A549 (cell line): ENCODE data around the gene LRRC45. TPM values are rescaled to one million over a fixed set of nuclear protein-coding genes. Genes with fewer than 3 reads are reported as not detected.

ENCODE experiments used
- ATAC-seq, 2 experiments: fragments of 200-7000 bp in 1 of 2; fragments of >200 bp in 1 of 2; cut with Nextera tagmentation in 1 of 2; cut with Tn5 transposase in 1 of 2; 3 replicates each; pipeline versions ENCODE4 v1.8.0 to v1.9.1; 2018 to 2020; ENCODE audit warnings: mild to moderate bottlenecking in 1 of 2, moderate library complexity in 1 of 2
- CTCF ChIA-PET: fragments of 300-600 bp; sonication (Branson Sonifier 250); formaldehyde crosslinking; extraction: SDS; loops from one replicate; lab custom pipeline; 2021; ENCODE audit warnings: antibody characterized with exemption, inconsistent platforms; lab: Yijun Ruan, JAX
- POLR2A ChIA-PET: fragments of 350-600 bp; formaldehyde crosslinking; extraction: SDS; loops from one replicate; lab custom pipeline; 2021; ENCODE audit warnings: antibody characterized with exemption, inconsistent platforms; lab: Yijun Ruan, JAX
- DNase-seq, 2 experiments: peaks; one replicate each; pipeline versions ENCODE4 v3.0.0 to v3.0.0-alpha.2; 2011 to 2016; ENCODE audit warnings: low read depth in 1 of 2, low spot score in 1 of 2
- FAIRE-seq: peaks from 2 replicates; lab custom pipeline; 2011; peaks lifted over from hg19 to GRCh38; lab: Jason Lieb, UNC
- H3K27ac ChIP-seq, 2 experiments: fragments of >200 bp; sonication (Bioruptor Twin); formaldehyde crosslinking; 3 replicates each; pipeline ENCODE4 v1.5.1; 2016 to 2017
- H3K4me1 ChIP-seq: fragments of >200 bp; sonication (Bioruptor Twin); formaldehyde crosslinking; 3 replicates; pipeline ENCODE4 v1.6.1; 2016
- H3K4me2 ChIP-seq: fragments of >200 bp; sonication (Bioruptor Twin); formaldehyde crosslinking; 3 replicates; pipeline ENCODE4 v1.6.1; 2016
- H3K4me3 ChIP-seq: fragments of >200 bp; sonication (Bioruptor Twin); formaldehyde crosslinking; 3 replicates; pipeline ENCODE4 v1.5.1; 2016
- H3K9me3 ChIP-seq: fragments of >200 bp; sonication (Bioruptor Twin); formaldehyde crosslinking; 3 replicates; pipeline ENCODE4 v1.6.1; 2016
- BHLHE40 ChIP-seq: IDR thresholded peaks from 2 replicates; pipeline ENCODE4 v1.6.1; 2012; ENCODE audit warnings: low read depth, low read length, inconsistent platforms
- CBX8 ChIP-seq: fragments of 200-600 bp; sonication (generic); IDR thresholded peaks from 2 replicates; pipeline ENCODE4 v1.6.1; 2016
- E2F6 ChIP-seq: IDR thresholded peaks from 2 replicates; pipeline ENCODE4 v1.6.1; 2012; ENCODE audit warnings: low read depth, borderline replicate concordance
- EHF ChIP-seq: fragments of 250-450 bp; sonication (Bioruptor Pico); IDR thresholded peaks from 2 replicates; pipeline ENCODE4 v1.5.0; 2020; ENCODE audit warnings: mild to moderate bottlenecking
- ESRRA ChIP-seq: fragments of 150-350 bp; IDR thresholded peaks from 2 replicates; pipeline ENCODE4 v1.6.1; 2014; ENCODE audit warnings: mild to moderate bottlenecking, low read length, borderline replicate concordance
- FOXS1 ChIP-seq: fragments of 250-450 bp; sonication (Bioruptor Pico); IDR thresholded peaks from 2 replicates; pipeline ENCODE4 v1.5.0; 2020; ENCODE audit warnings: mild to moderate bottlenecking, moderate library complexity
- GATA3 ChIP-seq: IDR thresholded peaks from 2 replicates; pipeline ENCODE4 v1.6.1; 2012; ENCODE audit warnings: borderline replicate concordance
- HEYL ChIP-seq: fragments of 250-450 bp; sonication (Bioruptor Pico); IDR thresholded peaks from 2 replicates; pipeline ENCODE4 v1.8.0; 2021; ENCODE audit warnings: mild to moderate bottlenecking, moderate library complexity
- HOXA7 ChIP-seq: fragments of 250-450 bp; sonication (Bioruptor Pico); IDR thresholded peaks from 2 replicates; pipeline ENCODE4 v1.5.0; 2020; ENCODE audit warnings: mild to moderate bottlenecking, moderate library complexity
- HOXB13 ChIP-seq: fragments of 250-450 bp; sonication (Bioruptor Pico); IDR thresholded peaks from 2 replicates; pipeline ENCODE4 v1.5.0; 2020; ENCODE audit warnings: low read depth, mild to moderate bottlenecking, moderate library complexity
- MAFK ChIP-seq: fragments of 450-650 bp; IDR thresholded peaks from 2 replicates; pipeline ENCODE4 v1.6.1; 2014; ENCODE audit not compliant: partially characterized antibody
- POLR2AphosphoS2 ChIP-seq: conservative IDR thresholded peaks from 2 replicates; pipeline ENCODE4 v1.6.1; 2012; ENCODE audit warnings: low read length, improper control_type of control experiment, inconsistent platforms
- RARB ChIP-seq: fragments of 250-450 bp; sonication (Bioruptor Pico); IDR thresholded peaks from 2 replicates; pipeline ENCODE4 v1.8.0; 2021; ENCODE audit warnings: mild to moderate bottlenecking, moderate library complexity
- REST ChIP-seq: fragments of 200-600 bp; sonication (generic); IDR thresholded peaks from 2 replicates; pipeline ENCODE4 v1.6.1; 2016; ENCODE audit warnings: antibody characterized with exemption, mild to moderate bottlenecking, moderate library complexity
- RFX5 ChIP-seq: fragments of 450-650 bp; IDR thresholded peaks from 2 replicates; pipeline ENCODE4 v1.7.1; 2014; ENCODE audit warnings: antibody characterized with exemption, mild to moderate bottlenecking, moderate library complexity
- SMC3 ChIP-seq: fragments of >200 bp; sonication (Bioruptor Twin); formaldehyde crosslinking; IDR thresholded peaks from 3 replicates; pipeline ENCODE4 v1.6.1; 2018; ENCODE audit warnings: inconsistent platforms
- TP53 ChIP-seq: fragments of 250-450 bp; sonication (Bioruptor Pico); IDR thresholded peaks from 2 replicates; pipeline ENCODE4 v1.5.0; 2021; ENCODE audit warnings: mild to moderate bottlenecking, moderate library complexity
- USF2 ChIP-seq: fragments of 450-650 bp; IDR thresholded peaks from 2 replicates; pipeline ENCODE4 v1.6.1; 2014; ENCODE audit warnings: antibody characterized with exemption
- ZNF302 ChIP-seq: fragments of 250-450 bp; sonication (Bioruptor Pico); IDR thresholded peaks from 2 replicates; pipeline ENCODE4 v1.9.0; 2021; ENCODE audit warnings: inconsistent platforms, mild to moderate bottlenecking, moderate library complexity
- ZSCAN20 ChIP-seq: fragments of 250-450 bp; sonication (Bioruptor Pico); IDR thresholded peaks from 2 replicates; pipeline ENCODE4 v1.8.0; 2022; ENCODE audit warnings: mild to moderate bottlenecking, moderate library complexity
- WGBS: methylation state at CpG from one replicate; pipeline ENCODE4 v1.1.6; 2017; ENCODE audit errors: missing lambda C conversion rate; 5-methylcytosine and 5-hydroxymethylcytosine counted together
- polyA plus RNA-seq, 4 experiments: library from polyadenylated mRNA; depleted of rRNA in 3 of 4; stranded (reverse); fragments of >200 nt; fragmentation: RNase III in 1 of 4; extraction: RNeasy Plus Mini Kit Qiagen cat#74134 plus additional on column Dnase treatment in 1 of 4; gene quantifications; 2 replicates in 3 of 4; 3 replicates in 1 of 4; pipeline ENCODE4 v1.2.3, GENCODE V29; 2011 to 2017

Gene LRRC45
- polyA plus RNA-seq, 2 of the 4 experiments (the other 2 are of a cell fraction) = 6.4 to 24.5 TPM

GRCh38 chr17:82063424-82064415, 40.6 kb downstream of the LRRC45 start:
- WGBS = 81% methylated on average over 19 of the region's 20 CpGs
- DNase-seq (no peak), FAIRE-seq (no peak), ATAC-seq (no peak)
- H3K27ac ChIP-seq = no peak overlapping the region
- H3K4me2 ChIP-seq = peak overlapping the region; percentile 99
- TF ChIP-seq REST = no peak
- no peak for TF ChIP-seq CBX8
- TF ChIP-seq RFX5 = no peak
- no peak for TF ChIP-seq HOXB13 (CRISPR knock-in tag)
- no peak for TF ChIP-seq EHF (CRISPR knock-in tag)
- no peak for TF ChIP-seq BHLHE40
- TF ChIP-seq POLR2AphosphoS2 = no peak
- TF ChIP-seq FOXS1 = no peak
- no peak for TF ChIP-seq GATA3
- no peak for TF ChIP-seq ESRRA
- no peak for TF ChIP-seq ZSCAN20 (CRISPR knock-in tag)
- TF ChIP-seq ZNF302 (CRISPR knock-in tag) = no peak
- no peak for TF ChIP-seq HEYL (CRISPR knock-in tag)
- TF ChIP-seq MAFK = no peak
- TF ChIP-seq E2F6 = no peak
- no peak for TF ChIP-seq SMC3
- no peak for TF ChIP-seq RARB
- no peak for TF ChIP-seq TP53 (CRISPR knock-in tag)
- TF ChIP-seq USF2 = no peak
- TF ChIP-seq HOXA7 (CRISPR knock-in tag) = no peak
- ChIA-PET CTCF (interaction anchor here (1.1 to 21.7 kb wide), 6 partner anchors 9 to 104 kb away, joined by 3 to 191 read pairs (median 16); partner anchors contain the start of genes DCXR, GPS1, NOTUM and RAC3), POLR2A (interaction anchor here (1.0 to 3.1 kb wide), 3 partner anchors 35 to 41 kb away, joined by 3 to 11 read pairs (median 4); partner anchors contain the start of genes CENPX, FASN and LRRC45)
- peak overlapping the region; percentile 94; the same call in 1 of the 3 replicates for H3K4me3 ChIP-seq
- peaks cover 19% of the 10 kb centered on the region for H3K4me1 ChIP-seq
- H3K9me3 ChIP-seq = no peaks in the 10 kb centered on the region
